Adrenal gland (tissue), 12 donors: ENCODE results near the gene SIT1. TPM values are rescaled to one million over a fixed set of nuclear protein-coding genes. Genes with fewer than 3 reads are reported as not detected.
"Not testable (repeated sequence)": the region's sequence is repeated elsewhere in the genome, so short reads cannot be mapped to it uniquely, and the experiment has no call there.

Experiments
- DNase-seq, 7 donors: peaks; one replicate each; pipeline ENCODE4 v3.0.0-alpha.2; 2019 to 2020
- H3K27ac ChIP-seq, 5 donors: fragments of 200-600 bp; sonication (generic) in 4 of 5; 1 replicate in 3 of 5; 2 replicates in 2 of 5; pipeline versions ENCODE4 v1.5.1 to v1.8.0; 2016 to 2020; ENCODE audit warnings: mild to moderate bottlenecking in 1 of 5
- H3K27me3 ChIP-seq: fragments of 200-600 bp; 2 replicates; pipeline ENCODE4 v1.8.0; 2021
- H3K36me3 ChIP-seq, 2 donors: fragments of 200-600 bp; replicated peaks in 1 of 2; 1 replicate in 1 of 2; 2 replicates in 1 of 2; pipeline versions ENCODE4 v1.5.1 to v1.8.0; 2018 to 2022
- H3K4me1 ChIP-seq, 2 donors: fragments of 200-600 bp; replicated peaks in 1 of 2; 1 replicate in 1 of 2; 2 replicates in 1 of 2; pipeline versions ENCODE4 v1.5.1 to v1.8.0; 2018 to 2021
- H3K4me3 ChIP-seq, 4 donors: fragments of 200-600 bp; sonication (generic) in 3 of 4; one replicate each; pipeline ENCODE4 v1.5.1; 2016 to 2018
- H3K9me3 ChIP-seq, 3 donors: fragments of 200-600 bp; sonication (generic) in 1 of 3; replicated peaks in 1 of 3; 1 replicate in 2 of 3; 2 replicates in 1 of 3; pipeline versions ENCODE4 v1.5.1 to v1.8.0; 2016 to 2021
- CTCF ChIP-seq, 6 experiments: fragments of 450-650 bp in 4 of 6; fragments of 200-600 bp in 2 of 6; sonication (generic) in 1 of 6; IDR thresholded peaks; 1 replicate in 5 of 6; 2 replicates in 1 of 6; pipeline versions ENCODE4 v1.5.1 to v1.8.0; 2016 to 2021; ENCODE audit warnings: antibody characterized with exemption in 6 of 6, mild to moderate bottlenecking in 2 of 6, moderate library complexity in 1 of 6
- POLR2A ChIP-seq, 2 donors: fragments of 450-650 bp; IDR thresholded peaks; one replicate each; pipeline ENCODE4 v1.6.1; 2017; ENCODE audit warnings: antibody characterized with exemption in 2 of 2, mild to moderate bottlenecking in 2 of 2, moderate library complexity in 1 of 2
- WGBS, 4 donors: extraction: QIAGEN DNeasy Blood & Tissue Kit in 2 of 4; methylation state at CpG; one replicate each; pipeline versions ENCODE4 v1.1.5 to v1.1.7; 2013 to 2017; 5-methylcytosine and 5-hydroxymethylcytosine counted together
- intact Hi-C, 2 donors: fragments of 100-400 bp; cut with DNase I; formaldehyde crosslinking; loops; one replicate each; pipeline versions ENCODE4 v1.14.1 to v1.15.0; 2022 to 2023
- polyA plus RNA-seq, 3 donors: library from polyadenylated mRNA; stranded (reverse); fragments of 200-250 nt in 2 of 3; fragments of 350-450 nt in 1 of 3; fragmentation: Illumina TruSeq in 1 of 3; extraction: RNeasy Lipid Tissue Mini Kit (QIAGEN cat#74804) in 1 of 3; gene quantifications; one replicate each; pipeline ENCODE4 v1.2.3, GENCODE V29; 2013 to 2014
- total RNA-seq, 9 donors: library from RNA; depleted of rRNA in 4 of 9; stranded (reverse); fragments of >200 nt in 4 of 9; fragments of 120-200 nt in 1 of 9; fragmentation: NEBNext Ultra II Directional in 1 of 9; extraction: Animal tissue kit (Norgen Biotek cat#: 25700) in 1 of 9; gene quantifications; one replicate each; pipeline versions ENCODE4 v1.1.0 to v1.2.4, GENCODE V29; 2013 to 2023
- donor health status: healthy with polysubstance abuse.
- donor health status: Bipolar disorder and iron deficiency.
- donor health status: DM: yes; HTN: yes; CAD: no.
- donor health status: DM: no; HTN: no; CAD: no.
- donor health status: DM: no; HTN: no; CAD: no.
- donor health status: DM: yes; HTN: yes; CAD: no.

Gene SIT1
- total and polyA plus RNA-seq, 12 donors, result 0.06 to 2.1 (median 0.83) TPM; not detected in 2

DNA sequence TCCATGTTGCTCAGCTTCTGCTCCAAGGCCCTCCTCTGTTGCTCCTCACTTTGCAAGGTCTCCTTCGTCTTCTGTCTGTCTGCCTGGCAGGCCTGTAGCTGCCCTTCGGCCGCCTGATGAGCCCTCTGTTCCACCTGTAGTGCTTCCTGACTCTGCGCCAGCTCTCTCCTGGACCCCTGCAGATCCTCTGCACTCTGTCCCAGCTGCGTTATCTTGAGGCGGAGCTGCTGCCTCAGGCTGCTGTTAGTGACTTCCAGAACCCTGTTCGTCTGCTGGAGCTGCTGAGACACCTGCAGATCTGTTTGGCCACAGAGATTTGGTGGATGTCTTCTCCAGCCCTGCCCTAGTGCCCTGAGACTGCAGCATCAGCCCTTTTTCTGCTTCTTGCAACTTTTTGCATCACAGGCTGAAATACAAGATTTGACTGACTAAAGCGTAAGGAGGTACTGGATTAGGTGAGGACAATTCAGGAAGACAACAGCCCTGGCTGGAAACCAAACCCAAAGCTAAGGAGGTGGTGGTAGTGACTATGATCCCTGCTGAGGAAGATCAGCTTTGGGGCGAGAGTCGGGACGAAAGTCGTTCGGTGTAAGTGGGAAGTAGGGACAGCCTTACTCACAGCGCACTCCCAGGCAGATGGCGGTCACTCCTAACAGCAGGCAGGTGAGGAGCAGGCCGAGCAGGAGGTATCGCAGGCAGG, 34.6 kb downstream of the SIT1 start:
- H3K36me3 ChIP-seq, result no peaks in the 10 kb centered on the region
- H3K4me3 ChIP-seq, result no peak overlapping the region
- no peaks in the 10 kb centered on the region for H3K9me3 ChIP-seq
- H3K4me1 ChIP-seq, result peaks cover 0 to 7% of the 10 kb centered on the region in 2 donors
- DNase-seq, result no peak
- TF ChIP-seq POLR2A (IDR thresholded peaks at IDR 0.05) (no peak), CTCF (IDR thresholded peaks at IDR 0.05) (no peak)
- WGBS, 4 donors, result 81 to 86% (median 84%) methylated on average over 17 of the region's 17 CpGs
- H3K27ac ChIP-seq, result no peak overlapping the region
- intact Hi-C loops, result no loop called here
- no peaks in the 10 kb centered on the region for H3K27me3 ChIP-seq

- Histone ChIP-seq H3K27me3 (no peaks in the 10 kb centered on the region), H3K36me3 (peaks cover 0 to 23% of the 10 kb centered on the region in 2 donors), H3K4me1 (peaks cover 0 to 7% of the 10 kb centered on the region in 2 donors), H3K4me3 (no peak overlapping the region), H3K27ac (no peak overlapping the region), H3K9me3 (no peaks in the 10 kb centered on the region)
- 88 to 98% (median 90%) methylated on average over 2 of the region's 2 CpGs for WGBS, 4 donors
- intact Hi-C loops, result no loop called here
- no peak for DNase-seq
- TF ChIP-seq POLR2A (IDR thresholded peaks at IDR 0.05), result no peak
- TF ChIP-seq CTCF (IDR thresholded peaks at IDR 0.05), result no peak
Observed at GRCh38 chr9:35612843-35613242, 37.9 kb downstream of the SIT1 start.

DNA sequence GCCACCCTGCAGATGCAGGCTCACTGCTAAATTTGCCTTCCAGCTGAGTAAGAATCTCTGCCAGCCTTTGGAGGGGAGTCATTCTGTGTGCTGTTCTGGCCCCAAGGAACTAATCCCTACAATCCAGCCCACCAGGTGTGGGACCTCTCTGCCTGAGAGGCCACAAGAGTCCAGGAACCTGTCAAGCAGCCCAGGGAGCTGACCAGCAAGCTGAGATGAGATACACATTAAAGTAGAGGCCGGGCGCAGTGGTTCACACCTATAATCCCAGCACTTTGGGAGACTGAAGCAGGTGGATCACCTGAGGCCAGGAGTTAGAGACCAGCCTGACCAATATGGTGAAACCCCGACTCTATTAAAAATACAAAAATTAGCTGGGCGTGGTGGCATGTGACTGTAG, 38.7 kb downstream of the SIT1 start:
- H3K9me3 ChIP-seq, H3K27me3 ChIP-seq, intact Hi-C loops, H3K4me3 ChIP-seq, H3K27ac ChIP-seq, H3K4me1 ChIP-seq, DNase-seq: not testable (repeated sequence)
- 89 to 94% (median 92%) methylated on average over 2 to 4 of the region's 4 CpGs for WGBS, 4 donors
- H3K36me3 ChIP-seq, result peaks cover 0 to 25% of the 10 kb centered on the region in 2 donors

- TF ChIP-seq CTCF (IDR thresholded peaks at IDR 0.05) (peak; percentile 43 to 69 (median 59)), POLR2A (IDR thresholded peaks at IDR 0.05) (no peak)
- Histone ChIP-seq H3K36me3 (peaks cover 0 to 25% of the 10 kb centered on the region in 2 donors), H3K27me3 (no peaks in the 10 kb centered on the region), H3K4me1 (peaks cover under 1 to 6% of the 10 kb centered on the region in 2 donors), H3K9me3 (no peaks in the 10 kb centered on the region), H3K4me3 (no peak overlapping the region), H3K27ac (no peak overlapping the region)
- WGBS, 4 donors, result 16 to 19% (median 18%) methylated on average over 8 of the region's 8 CpGs
- intact Hi-C loops, result no loop called here
- peak in 6 of 7 donors; percentile 46 to 78 (median 64) for DNase-seq
Observed at GRCh38 chr9:35611230-35611797, 39.4 kb downstream of the SIT1 start.
